ENCODE measurements around the gene MYZAP. TPM values are rescaled to one million over a fixed set of nuclear protein-coding genes. Genes with fewer than 3 reads are reported as not detected.
A peak's percentile ranks its signal among the peaks of the same experiment; 100 is the strongest.

MYZAP gene
- total and polyA plus RNA-seq, 9 of the 15 experiments (the other 6 are each of a cell fraction or from before 2014, with no cell fraction given), result 0.03 TPM; not detected in 8

DNA sequence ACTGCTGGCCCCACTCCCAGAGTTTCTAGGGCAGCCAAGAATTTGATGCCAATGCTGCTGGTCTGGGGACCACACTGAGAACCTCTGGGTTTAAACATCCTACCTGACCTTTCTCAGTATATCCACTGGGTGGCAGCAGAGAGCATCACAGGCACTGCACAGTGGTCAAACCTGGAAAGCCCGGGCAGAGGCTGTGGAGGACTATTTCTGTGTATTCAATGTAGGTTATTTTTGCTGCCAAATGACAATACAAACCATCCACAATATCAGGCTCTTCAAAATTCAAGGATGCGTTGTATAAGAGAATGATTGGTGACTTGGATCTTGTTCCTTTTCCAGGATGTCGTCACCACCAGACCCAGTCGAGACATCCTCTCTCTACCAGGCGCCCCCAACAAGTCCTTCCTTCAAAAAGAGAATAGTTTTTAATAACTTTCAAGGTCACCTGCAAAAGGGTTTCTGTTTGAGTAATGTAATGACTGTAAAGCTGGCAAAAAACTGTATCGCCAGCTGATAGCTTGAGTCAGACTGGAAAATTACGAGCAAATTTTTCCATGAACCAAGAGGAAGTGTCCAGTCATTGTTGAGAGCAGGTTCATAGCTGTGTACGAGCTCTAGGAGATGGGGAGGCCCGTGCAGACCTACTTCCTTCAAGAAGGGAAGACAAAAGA is 30.5 kb upstream of the MYZAP start (continued):
- TF ChIP-seq, protein P1, sequence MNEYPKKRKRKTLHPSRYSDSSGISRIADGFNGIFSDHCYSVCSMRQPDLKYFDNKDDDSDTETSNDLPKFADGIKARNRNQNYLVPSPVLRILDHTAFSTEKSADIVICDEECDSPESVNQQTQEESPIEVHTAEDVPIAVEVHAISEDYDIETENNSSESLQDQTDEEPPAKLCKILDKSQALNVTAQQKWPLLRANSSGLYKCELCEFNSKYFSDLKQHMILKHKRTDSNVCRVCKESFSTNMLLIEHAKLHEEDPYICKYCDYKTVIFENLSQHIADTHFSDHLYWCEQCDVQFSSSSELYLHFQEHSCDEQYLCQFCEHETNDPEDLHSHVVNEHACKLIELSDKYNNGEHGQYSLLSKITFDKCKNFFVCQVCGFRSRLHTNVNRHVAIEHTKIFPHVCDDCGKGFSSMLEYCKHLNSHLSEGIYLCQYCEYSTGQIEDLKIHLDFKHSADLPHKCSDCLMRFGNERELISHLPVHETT (CRISPR knock-in tag; conservative IDR thresholded peaks at IDR 0.05 in 1 of 2, IDR thresholded peaks at IDR 0.05 in 1 of 2), result no peak
- TF ChIP-seq, protein P2, sequence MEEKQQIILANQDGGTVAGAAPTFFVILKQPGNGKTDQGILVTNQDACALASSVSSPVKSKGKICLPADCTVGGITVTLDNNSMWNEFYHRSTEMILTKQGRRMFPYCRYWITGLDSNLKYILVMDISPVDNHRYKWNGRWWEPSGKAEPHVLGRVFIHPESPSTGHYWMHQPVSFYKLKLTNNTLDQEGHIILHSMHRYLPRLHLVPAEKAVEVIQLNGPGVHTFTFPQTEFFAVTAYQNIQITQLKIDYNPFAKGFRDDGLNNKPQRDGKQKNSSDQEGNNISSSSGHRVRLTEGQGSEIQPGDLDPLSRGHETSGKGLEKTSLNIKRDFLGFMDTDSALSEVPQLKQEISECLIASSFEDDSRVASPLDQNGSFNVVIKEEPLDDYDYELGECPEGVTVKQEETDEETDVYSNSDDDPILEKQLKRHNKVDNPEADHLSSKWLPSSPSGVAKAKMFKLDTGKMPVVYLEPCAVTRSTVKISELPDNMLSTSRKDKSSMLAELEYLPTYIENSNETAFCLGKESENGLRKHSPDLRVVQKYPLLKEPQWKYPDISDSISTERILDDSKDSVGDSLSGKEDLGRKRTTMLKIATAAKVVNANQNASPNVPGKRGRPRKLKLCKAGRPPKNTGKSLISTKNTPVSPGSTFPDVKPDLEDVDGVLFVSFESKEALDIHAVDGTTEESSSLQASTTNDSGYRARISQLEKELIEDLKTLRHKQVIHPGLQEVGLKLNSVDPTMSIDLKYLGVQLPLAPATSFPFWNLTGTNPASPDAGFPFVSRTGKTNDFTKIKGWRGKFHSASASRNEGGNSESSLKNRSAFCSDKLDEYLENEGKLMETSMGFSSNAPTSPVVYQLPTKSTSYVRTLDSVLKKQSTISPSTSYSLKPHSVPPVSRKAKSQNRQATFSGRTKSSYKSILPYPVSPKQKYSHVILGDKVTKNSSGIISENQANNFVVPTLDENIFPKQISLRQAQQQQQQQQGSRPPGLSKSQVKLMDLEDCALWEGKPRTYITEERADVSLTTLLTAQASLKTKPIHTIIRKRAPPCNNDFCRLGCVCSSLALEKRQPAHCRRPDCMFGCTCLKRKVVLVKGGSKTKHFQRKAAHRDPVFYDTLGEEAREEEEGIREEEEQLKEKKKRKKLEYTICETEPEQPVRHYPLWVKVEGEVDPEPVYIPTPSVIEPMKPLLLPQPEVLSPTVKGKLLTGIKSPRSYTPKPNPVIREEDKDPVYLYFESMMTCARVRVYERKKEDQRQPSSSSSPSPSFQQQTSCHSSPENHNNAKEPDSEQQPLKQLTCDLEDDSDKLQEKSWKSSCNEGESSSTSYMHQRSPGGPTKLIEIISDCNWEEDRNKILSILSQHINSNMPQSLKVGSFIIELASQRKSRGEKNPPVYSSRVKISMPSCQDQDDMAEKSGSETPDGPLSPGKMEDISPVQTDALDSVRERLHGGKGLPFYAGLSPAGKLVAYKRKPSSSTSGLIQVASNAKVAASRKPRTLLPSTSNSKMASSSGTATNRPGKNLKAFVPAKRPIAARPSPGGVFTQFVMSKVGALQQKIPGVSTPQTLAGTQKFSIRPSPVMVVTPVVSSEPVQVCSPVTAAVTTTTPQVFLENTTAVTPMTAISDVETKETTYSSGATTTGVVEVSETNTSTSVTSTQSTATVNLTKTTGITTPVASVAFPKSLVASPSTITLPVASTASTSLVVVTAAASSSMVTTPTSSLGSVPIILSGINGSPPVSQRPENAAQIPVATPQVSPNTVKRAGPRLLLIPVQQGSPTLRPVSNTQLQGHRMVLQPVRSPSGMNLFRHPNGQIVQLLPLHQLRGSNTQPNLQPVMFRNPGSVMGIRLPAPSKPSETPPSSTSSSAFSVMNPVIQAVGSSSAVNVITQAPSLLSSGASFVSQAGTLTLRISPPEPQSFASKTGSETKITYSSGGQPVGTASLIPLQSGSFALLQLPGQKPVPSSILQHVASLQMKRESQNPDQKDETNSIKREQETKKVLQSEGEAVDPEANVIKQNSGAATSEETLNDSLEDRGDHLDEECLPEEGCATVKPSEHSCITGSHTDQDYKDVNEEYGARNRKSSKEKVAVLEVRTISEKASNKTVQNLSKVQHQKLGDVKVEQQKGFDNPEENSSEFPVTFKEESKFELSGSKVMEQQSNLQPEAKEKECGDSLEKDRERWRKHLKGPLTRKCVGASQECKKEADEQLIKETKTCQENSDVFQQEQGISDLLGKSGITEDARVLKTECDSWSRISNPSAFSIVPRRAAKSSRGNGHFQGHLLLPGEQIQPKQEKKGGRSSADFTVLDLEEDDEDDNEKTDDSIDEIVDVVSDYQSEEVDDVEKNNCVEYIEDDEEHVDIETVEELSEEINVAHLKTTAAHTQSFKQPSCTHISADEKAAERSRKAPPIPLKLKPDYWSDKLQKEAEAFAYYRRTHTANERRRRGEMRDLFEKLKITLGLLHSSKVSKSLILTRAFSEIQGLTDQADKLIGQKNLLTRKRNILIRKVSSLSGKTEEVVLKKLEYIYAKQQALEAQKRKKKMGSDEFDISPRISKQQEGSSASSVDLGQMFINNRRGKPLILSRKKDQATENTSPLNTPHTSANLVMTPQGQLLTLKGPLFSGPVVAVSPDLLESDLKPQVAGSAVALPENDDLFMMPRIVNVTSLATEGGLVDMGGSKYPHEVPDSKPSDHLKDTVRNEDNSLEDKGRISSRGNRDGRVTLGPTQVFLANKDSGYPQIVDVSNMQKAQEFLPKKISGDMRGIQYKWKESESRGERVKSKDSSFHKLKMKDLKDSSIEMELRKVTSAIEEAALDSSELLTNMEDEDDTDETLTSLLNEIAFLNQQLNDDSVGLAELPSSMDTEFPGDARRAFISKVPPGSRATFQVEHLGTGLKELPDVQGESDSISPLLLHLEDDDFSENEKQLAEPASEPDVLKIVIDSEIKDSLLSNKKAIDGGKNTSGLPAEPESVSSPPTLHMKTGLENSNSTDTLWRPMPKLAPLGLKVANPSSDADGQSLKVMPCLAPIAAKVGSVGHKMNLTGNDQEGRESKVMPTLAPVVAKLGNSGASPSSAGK (IDR thresholded peaks at IDR 0.05), result no peak
- TF ChIP-seq, protein P3, sequence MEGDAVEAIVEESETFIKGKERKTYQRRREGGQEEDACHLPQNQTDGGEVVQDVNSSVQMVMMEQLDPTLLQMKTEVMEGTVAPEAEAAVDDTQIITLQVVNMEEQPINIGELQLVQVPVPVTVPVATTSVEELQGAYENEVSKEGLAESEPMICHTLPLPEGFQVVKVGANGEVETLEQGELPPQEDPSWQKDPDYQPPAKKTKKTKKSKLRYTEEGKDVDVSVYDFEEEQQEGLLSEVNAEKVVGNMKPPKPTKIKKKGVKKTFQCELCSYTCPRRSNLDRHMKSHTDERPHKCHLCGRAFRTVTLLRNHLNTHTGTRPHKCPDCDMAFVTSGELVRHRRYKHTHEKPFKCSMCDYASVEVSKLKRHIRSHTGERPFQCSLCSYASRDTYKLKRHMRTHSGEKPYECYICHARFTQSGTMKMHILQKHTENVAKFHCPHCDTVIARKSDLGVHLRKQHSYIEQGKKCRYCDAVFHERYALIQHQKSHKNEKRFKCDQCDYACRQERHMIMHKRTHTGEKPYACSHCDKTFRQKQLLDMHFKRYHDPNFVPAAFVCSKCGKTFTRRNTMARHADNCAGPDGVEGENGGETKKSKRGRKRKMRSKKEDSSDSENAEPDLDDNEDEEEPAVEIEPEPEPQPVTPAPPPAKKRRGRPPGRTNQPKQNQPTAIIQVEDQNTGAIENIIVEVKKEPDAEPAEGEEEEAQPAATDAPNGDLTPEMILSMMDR (IDR thresholded peaks at IDR 0.05 in 2 of 3, conservative IDR thresholded peaks at IDR 0.05 in 1 of 3; ENCODE audit: insufficient read depth in 2 of 3, low read depth in 1 of 3, low read length in 3 of 3), result peak; percentile 83 to 93 (median 84)
- no peak for TF ChIP-seq HNRNPLL (IDR thresholded peaks at IDR 0.05; ENCODE audit: low read depth, low read length, poor library complexity, severe bottlenecking)
- peak; percentile 51; the same call in 1 of the 2 replicates for TF ChIP-seq NFATC3 (IDR thresholded peaks at IDR 0.05)
- TF ChIP-seq STAT5B (CRISPR knock-in tag; IDR thresholded peaks at IDR 0.05), result no peak
- TF ChIP-seq TCFL5 (CRISPR knock-in tag; conservative IDR thresholded peaks at IDR 0.05), result no peak
- TF ChIP-seq RAD21 (CRISPR knock-in tag; conservative IDR thresholded peaks at IDR 0.05 in 1 of 2, IDR thresholded peaks at IDR 0.05 in 1 of 2), result peak; percentile 56 to 78
- TF ChIP-seq STAG1 (CRISPR knock-in tag; IDR thresholded peaks at IDR 0.05; ENCODE audit: borderline replicate concordance), result peak; percentile 54; the same call in 1 of the 2 replicates
- TF ChIP-seq ZNF644 (tag; IDR thresholded peaks at IDR 0.05; ENCODE audit: low read depth), result no peak
